Cerebellar nuclear complex (tissue), 1 donor: ENCODE results near the gene UACA.
"Not testable (repeated sequence)": the region's sequence is repeated elsewhere in the genome, so short reads cannot be mapped to it uniquely, and the experiment has no call there.

Source experiments
- DNase-seq, 2 experiments: peaks; one replicate each; lab custom pipeline; 2025; lab: John Stamatoyannopoulos, UW

Gene UACA, protein sequence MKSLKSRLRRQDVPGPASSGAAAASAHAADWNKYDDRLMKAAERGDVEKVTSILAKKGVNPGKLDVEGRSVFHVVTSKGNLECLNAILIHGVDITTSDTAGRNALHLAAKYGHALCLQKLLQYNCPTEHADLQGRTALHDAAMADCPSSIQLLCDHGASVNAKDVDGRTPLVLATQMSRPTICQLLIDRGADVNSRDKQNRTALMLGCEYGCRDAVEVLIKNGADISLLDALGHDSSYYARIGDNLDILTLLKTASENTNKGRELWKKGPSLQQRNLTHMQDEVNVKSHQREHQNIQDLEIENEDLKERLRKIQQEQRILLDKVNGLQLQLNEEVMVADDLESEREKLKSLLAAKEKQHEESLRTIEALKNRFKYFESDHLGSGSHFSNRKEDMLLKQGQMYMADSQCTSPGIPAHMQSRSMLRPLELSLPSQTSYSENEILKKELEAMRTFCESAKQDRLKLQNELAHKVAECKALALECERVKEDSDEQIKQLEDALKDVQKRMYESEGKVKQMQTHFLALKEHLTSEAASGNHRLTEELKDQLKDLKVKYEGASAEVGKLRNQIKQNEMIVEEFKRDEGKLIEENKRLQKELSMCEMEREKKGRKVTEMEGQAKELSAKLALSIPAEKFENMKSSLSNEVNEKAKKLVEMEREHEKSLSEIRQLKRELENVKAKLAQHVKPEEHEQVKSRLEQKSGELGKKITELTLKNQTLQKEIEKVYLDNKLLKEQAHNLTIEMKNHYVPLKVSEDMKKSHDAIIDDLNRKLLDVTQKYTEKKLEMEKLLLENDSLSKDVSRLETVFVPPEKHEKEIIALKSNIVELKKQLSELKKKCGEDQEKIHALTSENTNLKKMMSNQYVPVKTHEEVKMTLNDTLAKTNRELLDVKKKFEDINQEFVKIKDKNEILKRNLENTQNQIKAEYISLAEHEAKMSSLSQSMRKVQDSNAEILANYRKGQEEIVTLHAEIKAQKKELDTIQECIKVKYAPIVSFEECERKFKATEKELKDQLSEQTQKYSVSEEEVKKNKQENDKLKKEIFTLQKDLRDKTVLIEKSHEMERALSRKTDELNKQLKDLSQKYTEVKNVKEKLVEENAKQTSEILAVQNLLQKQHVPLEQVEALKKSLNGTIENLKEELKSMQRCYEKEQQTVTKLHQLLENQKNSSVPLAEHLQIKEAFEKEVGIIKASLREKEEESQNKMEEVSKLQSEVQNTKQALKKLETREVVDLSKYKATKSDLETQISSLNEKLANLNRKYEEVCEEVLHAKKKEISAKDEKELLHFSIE (N-terminal part only)

GRCh38 chr15:70763120-70763949 lies at the start of gene UACA:
Gene UACA, minus strand, starts transcription at chr15:70763558. Its CDS starts 151 bp downstream, at chr15:70763407.
- no peak for DNase-seq

DNA sequence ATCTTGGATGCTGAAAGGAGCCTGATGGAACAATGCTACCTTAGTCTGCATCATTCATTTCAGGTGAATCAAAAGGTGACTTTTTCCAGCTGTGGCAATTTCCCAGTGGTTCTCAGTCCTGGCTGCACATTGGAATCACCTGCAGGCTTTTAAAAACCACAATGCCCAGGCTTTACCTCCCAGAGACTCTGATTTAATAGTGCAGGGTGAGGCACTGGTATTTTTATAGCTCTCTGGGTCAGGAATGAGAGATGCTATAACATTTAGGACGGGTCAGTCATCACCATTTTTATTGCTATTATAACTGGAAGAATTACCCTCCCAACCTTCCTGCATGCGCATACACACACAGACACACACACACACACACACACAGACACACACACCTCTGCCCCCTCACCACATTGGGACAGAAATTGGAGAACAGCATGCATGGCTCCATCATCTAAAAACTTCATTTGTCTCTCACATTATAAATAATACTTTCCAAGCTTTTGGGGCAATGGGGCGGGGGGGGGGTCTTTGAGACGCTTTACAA lies 49.5 kb upstream of the UACA start:
- DNase-seq, result no peak

GRCh38 chr15:70810916-70811578 lies 47.7 kb upstream of the UACA start:
- DNase-seq, result no peak

DNA sequence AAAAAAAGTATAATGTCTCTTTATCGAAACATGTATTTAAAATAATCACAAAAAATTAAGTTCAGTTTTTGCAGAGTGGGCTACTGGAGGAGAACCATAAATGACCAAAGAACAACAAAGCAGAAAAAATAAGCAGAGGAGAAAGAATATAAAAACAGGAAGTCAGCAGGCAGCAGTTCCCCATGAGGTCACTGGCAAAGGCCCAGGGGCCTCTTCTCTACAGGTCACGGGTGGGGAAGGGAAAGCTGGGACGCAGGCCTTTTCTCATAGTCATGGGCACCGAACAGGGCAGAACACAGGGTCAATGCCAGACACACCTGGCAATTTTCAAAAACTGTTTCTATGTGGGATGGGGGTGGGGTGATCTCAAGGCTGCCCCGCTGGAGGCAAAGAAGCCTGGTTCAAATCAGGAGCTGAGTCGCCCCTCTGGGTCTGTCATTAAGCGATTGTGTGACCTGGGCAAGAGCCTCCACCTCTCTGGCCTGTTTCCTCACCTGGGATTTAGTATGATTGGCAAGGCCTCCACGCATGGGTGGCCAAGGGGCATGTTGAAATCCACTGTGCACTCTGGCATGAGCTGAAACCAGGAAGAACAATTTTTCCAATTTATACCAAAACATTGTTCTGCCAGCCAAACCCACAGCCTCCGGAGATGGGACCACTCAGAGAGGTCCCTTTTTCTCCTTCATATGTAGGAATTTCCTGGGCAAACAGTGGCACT lies 43.8 kb upstream of the UACA start:
- DNase-seq, result no peak

DNA sequence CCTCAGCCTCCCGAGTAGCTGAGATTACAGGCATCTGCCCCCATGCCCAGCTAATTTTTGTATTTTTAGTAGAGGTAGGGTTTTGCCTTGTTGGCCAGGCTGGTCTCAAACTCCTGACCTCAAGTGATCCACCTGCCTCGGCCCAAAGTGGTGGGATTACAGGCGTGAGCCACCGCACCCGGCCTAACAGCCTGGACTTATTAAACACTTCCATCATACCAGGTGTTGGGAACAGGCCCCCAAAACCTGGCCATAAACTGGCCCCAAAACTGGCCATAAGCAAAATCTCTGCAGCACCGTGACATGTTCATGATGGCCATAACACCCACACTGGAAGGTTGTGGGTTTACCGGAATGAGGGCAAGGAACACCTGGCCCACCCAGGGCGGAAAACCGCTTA lies 41.0 kb upstream of the UACA start:
- not testable (repeated sequence) for DNase-seq

DNA sequence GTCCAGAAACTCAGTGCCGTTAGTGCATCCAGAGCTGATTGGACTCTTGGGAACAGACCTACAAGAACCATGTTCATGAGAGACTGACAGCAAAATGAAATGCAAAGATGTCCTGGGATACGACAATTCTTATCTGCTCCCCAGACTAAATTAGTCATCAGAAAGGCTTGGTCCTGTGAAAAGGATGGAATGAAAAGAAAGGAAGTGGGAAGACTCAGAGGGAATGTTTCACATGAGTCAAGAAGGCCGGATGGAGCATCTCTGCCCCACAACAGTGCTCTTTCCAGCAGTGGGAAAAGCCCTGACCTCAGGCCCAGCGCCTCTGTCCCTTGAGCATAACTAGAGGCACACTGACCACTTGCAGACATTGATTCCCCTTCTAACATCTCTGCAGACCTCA lies 39.3 kb upstream of the UACA start:
- no peak for DNase-seq

DNA sequence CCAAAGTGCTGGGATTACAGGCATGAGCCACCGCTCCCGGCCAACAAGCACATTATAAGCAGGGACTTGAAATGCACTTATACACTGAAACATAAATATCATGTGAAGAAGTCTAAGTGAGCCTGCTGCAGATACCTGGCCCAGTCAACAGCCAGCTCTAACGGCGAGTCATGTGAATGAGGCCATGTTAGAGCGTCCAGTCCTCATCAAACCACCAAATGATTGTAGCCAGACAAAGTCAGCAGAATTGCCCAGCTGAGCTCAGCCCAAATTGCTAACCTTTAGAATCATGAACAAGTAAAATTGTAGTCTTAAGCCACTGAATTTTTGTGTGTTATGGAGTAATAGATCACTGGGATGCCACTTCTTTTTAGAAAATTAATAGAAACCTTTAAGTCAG lies 37.8 kb upstream of the UACA start:
- DNase-seq, result no peak

DNA sequence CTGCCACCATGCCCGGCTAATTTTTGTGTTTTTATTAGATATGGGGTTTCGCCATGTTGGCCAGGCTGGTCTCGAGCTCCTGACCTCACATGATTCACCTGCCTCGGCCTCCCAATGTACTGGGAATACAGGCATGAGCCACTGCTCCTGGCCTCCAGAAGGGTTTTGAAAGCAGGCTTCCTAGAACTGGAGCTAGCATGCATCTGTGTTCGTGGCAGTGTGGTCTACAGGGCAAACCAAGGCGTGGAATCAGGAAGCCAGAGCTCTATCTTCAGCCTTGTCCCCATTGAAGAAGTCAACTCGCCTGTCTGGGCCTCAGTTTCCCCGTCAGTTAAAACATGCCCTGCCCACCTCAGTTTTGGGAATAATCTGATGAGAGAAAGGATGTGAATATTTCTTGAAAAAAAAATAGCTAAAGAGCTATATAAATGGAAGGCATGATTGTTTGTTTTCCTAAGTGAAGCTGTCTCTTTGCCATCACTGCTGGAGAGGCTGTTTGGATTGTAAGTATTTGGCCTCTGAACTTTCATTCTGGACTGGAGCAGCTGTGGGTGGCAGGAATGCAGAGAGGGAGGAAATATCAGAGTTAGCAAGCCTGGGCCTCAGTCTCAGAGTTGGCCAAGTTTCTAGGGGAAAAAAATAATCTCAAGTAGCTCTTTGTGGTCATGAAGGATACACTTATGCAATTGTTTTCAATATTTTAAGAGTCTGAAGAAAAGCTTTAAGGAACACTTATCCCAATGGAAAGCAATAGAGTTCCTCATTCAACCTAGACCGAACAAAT lies 36.5 kb upstream of the UACA start:
- DNase-seq, result no peak

DNA sequence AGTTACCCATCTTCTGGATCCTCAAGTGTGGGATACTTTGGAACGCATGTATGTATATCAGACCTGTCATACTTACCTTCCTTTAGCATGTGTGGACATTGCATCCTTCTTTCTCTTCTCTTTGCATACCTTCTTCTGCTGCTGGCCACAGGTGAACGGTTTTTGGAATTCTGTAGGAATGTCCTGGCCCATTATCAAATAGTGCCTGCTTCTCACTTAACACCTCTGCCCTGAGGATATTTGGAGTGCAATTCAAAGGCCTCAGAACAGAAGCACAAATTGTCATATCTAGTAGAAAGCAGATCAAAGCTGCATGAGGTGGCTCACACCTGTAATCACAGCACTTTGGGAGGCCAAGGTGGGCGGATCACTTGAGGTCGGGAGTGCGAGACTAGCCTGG lies 34.1 kb upstream of the UACA start:
- no peak for DNase-seq

- no peak for DNase-seq
These were observed 33.4 kb upstream of the UACA start for GRCh38 chr15:70796516-70797310.

DNA sequence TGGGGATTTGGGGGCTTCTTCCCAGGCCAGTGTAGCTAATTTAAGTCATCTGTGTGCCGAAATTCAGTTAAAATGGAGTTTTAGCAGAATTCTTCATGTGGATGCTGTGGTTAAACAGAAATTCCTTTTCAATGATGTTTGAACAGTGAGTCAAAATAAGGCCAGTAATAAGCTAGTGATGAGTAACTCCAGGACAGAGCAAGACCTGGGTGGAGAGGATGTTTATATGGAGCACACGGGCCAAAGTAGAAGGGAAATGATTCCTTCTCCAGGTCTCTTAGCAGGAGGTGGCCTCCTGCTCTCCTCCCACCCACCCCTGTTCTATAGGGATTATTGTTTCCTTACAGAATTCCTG lies 31.9 kb upstream of the UACA start:
- no peak for DNase-seq

DNA sequence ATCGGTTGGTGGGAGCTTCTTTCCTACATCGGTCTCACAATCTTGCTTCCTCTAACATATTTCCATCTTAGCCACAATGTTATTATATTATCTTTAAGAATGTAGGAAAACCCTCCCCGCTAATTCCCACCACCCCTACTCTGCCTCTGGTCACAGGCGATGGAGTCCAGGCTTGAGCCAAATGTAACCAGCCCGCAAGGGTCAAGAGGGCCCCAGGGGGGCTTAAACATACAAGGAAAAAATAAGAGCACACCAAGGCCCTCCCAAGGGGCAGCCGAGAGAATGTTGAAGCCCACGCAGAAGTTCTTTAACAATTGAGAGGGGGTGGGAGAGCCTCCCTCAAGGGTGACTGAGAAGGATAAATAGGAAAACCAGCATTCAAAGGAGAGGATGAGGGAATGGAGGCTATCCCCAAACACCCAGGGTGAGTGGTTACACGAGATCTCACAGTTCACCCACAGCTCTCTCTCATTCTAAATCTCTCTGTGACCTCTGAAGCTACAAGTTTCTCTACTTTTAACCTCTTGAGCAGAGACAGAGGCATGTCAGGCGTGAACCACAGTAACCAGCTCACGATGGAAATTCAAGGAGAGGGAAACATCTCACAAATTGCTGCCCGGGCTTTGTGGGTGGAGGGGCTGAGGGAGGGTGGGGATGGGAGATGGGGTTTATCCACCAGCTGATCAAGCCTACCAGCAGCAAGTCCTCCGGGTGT lies 31.4 kb upstream of the UACA start:
- no peak for DNase-seq

DNA sequence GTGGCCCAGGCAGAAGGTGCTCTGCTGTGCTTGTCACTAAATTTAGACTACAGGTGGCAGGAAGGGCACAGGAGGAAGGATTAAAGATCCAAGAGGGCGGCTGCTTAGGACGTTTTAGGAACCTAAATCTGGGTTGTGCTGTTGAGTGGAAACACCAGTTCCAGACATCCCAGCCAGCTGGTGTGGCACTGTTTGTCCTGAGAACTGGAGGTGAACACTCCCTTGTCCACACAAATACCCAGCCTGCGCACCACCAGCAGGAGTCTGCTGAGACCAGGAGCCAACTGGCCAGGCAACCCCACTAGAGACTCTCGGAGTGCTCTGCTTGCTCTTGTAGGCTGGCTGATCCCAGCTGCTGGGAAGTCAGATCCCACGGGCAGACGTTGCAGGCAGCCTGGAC lies 30.3 kb upstream of the UACA start:
- no peak for DNase-seq

DNA sequence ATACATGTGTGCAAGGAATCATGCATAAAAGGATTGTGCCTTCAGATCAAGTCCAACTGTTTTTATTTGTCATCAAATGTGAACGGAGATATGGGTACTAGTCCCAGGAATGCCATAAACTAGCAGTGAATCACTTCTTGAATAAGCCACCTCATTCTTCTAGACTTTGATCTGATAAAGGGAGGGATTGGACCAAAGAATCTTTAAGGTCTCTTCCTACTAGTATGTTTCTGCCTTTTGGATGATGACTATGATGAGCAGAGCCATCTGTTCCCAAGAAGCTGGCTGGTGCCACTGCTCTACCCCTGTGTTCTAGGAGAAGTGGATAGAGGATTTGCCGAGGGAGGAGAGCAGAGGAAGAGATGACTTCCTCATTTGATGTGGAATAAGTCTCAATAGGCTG lies 28.8 kb upstream of the UACA start:
- DNase-seq, result no peak

DNA sequence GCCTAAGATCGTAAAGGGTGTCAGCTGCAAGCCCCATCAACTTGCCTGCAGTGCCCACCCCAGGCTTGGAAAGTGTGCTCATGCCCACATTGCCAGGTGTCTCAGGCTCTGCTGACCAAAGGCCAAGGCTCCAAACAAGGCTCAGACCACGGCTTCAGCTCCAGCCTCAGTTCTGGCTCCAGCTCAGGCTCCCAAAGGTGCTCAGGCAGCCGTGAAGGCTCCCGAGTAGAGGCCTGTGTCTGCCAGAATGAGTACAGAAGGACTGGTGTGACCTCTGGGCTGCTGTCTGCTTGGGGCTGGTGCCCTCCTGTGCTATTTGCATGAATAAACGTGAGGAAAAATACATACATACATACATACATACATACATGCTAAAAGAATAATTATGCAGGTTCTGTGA lies 27.9 kb upstream of the UACA start:
- no peak for DNase-seq

- no peak for DNase-seq
These were observed 25.9 kb upstream of the UACA start for GRCh38 chr15:70789213-70789612.
